IPS DF 6.9 (cell line): ENCODE data around the gene PRRT3.
"Not testable (repeated sequence)": the region's sequence is repeated elsewhere in the genome, so short reads cannot be mapped to it uniquely, and the experiment has no call there.

Experiments
- DNase-seq: peaks from one replicate; pipeline ENCODE4 v3.0.0-alpha.2; 2013; ENCODE audit warnings: low read depth, low spot score
- H3K27ac ChIP-seq: one replicate; pipeline ENCODE4 v1.5.1; 2013; ENCODE audit warnings: low read length, control low read depth
- H3K27me3 ChIP-seq: 2 replicates; pipeline ENCODE4 v1.6.1; 2013; ENCODE audit warnings: mild to moderate bottlenecking, low read length; ENCODE audit not compliant: control insufficient read depth, insufficient read depth
- H3K36me3 ChIP-seq: 2 replicates; pipeline ENCODE4 v1.6.1; 2013; ENCODE audit warnings: low read length; ENCODE audit not compliant: control insufficient read depth, insufficient read depth
- H3K4me1 ChIP-seq: 2 replicates; pipeline ENCODE4 v1.6.1; 2013; ENCODE audit warnings: low read length; ENCODE audit not compliant: control insufficient read depth, insufficient read depth
- H3K4me3 ChIP-seq: 2 replicates; pipeline ENCODE4 v1.5.1; 2013; ENCODE audit warnings: mild to moderate bottlenecking, low read length
- H3K9me3 ChIP-seq: 2 replicates; pipeline ENCODE4 v1.6.1; 2013; ENCODE audit warnings: low read length, inconsistent platforms; ENCODE audit not compliant: control insufficient read depth, insufficient read depth
- WGBS: extraction: QIAGEN DNeasy Blood & Tissue Kit; methylation state at CpG from one replicate; pipeline ENCODE4 v1.1.7; 2013; ENCODE audit warnings: mixed read lengths, missing lambda C conversion rate; ENCODE audit not compliant: insufficient read length, insufficient coverage; 5-methylcytosine and 5-hydroxymethylcytosine counted together

Gene PRRT3

GRCh38 chr3:9898467-9899241 lies 53.6 kb downstream of the PRRT3 start:
- no peaks in the 10 kb centered on the region for H3K9me3 ChIP-seq
- H3K27ac ChIP-seq = no peak overlapping the region
- no CpG with 5 or more reads among the region's 8 CpGs for WGBS
- H3K4me1 ChIP-seq = peaks cover 5% of the 10 kb centered on the region
- no peak for DNase-seq
- H3K27me3 ChIP-seq = no peaks in the 10 kb centered on the region
- H3K4me3 ChIP-seq = no peak overlapping the region
- H3K36me3 ChIP-seq = no peaks in the 10 kb centered on the region

GRCh38 chr3:9897408-9898372 lies 54.5 kb downstream of the PRRT3 start:
- Histone ChIP-seq H3K27me3 (no peaks in the 10 kb centered on the region), H3K4me1 (peaks cover 2% of the 10 kb centered on the region), H3K9me3 (no peaks in the 10 kb centered on the region), H3K27ac (no peak overlapping the region), H3K4me3 (no peak overlapping the region), H3K36me3 (peaks cover 6% of the 10 kb centered on the region)
- DNase-seq = no peak
- no CpG with 5 or more reads among the region's 4 CpGs for WGBS

- not testable (repeated sequence) for H3K4me1 ChIP-seq, H3K27me3 ChIP-seq, H3K36me3 ChIP-seq, DNase-seq, H3K27ac ChIP-seq, H3K4me3 ChIP-seq, H3K9me3 ChIP-seq
- WGBS = no CpG with 5 or more reads among the region's 10 CpGs
These were observed 55.3 kb downstream of the PRRT3 start for GRCh38 chr3:9896755-9897407.

- H3K4me3 ChIP-seq, H3K27ac ChIP-seq, H3K27me3 ChIP-seq, H3K36me3 ChIP-seq, H3K9me3 ChIP-seq, H3K4me1 ChIP-seq, DNase-seq: not testable (repeated sequence)
- WGBS = no CpG with 5 or more reads among the region's 3 CpGs
These were observed 56.5 kb downstream of the PRRT3 start for GRCh38 chr3:9895715-9896114.
